ENCODE measurements around the gene SRL.

DNA sequence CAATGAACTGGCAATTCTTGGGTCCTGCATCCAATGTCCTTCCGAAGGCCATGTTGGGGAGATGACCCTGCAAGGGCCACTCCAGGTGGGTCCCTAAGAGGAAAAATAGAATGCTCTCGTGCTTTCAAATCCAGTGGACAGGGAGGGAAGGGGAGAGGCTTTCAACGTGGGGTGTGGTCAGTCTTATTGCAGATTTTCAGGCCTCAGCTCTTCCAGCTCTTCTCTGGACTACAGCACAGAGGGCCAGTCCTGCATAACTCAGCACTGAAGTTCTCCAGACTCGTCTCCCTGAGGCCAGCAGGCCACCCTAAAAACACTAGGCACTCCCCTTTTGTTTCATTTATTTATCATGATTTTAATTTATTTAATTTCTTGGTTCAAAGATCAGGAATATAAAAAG is 43.1 kb downstream of the SRL start:
- TF ChIP-seq EZH2 (IDR thresholded peaks at IDR 0.05; ENCODE audit: borderline replicate concordance, insufficient read depth, low read depth, low read length, poor library complexity, severe bottlenecking), result no peak
- TF ChIP-seq, protein P1, sequence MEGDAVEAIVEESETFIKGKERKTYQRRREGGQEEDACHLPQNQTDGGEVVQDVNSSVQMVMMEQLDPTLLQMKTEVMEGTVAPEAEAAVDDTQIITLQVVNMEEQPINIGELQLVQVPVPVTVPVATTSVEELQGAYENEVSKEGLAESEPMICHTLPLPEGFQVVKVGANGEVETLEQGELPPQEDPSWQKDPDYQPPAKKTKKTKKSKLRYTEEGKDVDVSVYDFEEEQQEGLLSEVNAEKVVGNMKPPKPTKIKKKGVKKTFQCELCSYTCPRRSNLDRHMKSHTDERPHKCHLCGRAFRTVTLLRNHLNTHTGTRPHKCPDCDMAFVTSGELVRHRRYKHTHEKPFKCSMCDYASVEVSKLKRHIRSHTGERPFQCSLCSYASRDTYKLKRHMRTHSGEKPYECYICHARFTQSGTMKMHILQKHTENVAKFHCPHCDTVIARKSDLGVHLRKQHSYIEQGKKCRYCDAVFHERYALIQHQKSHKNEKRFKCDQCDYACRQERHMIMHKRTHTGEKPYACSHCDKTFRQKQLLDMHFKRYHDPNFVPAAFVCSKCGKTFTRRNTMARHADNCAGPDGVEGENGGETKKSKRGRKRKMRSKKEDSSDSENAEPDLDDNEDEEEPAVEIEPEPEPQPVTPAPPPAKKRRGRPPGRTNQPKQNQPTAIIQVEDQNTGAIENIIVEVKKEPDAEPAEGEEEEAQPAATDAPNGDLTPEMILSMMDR (IDR thresholded peaks at IDR 0.05), result no peak
